ENCODE results near the gene IL18R1.

The IL18R1 gene

GRCh38 chr2:102357937-102358336 is 2.3 kb downstream of the IL18R1 start:
- H3K4me3 ChIP-seq (ENCODE audit: control insufficient read depth, low read depth, low read length), result no peak overlapping the region
- no peak for DNase-seq (ENCODE audit: low read depth)
- no peak for TF ChIP-seq CTCF (IDR thresholded peaks at IDR 0.05; ENCODE audit: control insufficient read depth, insufficient read depth, low read depth, low read length, missing control alignments)

- H3K4me3 ChIP-seq (ENCODE audit: control insufficient read depth, low read depth, low read length), result no peak overlapping the region
- TF ChIP-seq CTCF (IDR thresholded peaks at IDR 0.05; ENCODE audit: control insufficient read depth, insufficient read depth, low read depth, low read length, missing control alignments), result no peak
- no peak for DNase-seq (ENCODE audit: low read depth)
Measured at GRCh38 chr2:102358496-102358895, 2.9 kb downstream of the IL18R1 start.

GRCh38 chr2:102359527-102359926 is 3.9 kb downstream of the IL18R1 start:
- no peak overlapping the region for H3K4me3 ChIP-seq (ENCODE audit: control insufficient read depth, low read depth, low read length)
- DNase-seq (ENCODE audit: low read depth), result no peak
- TF ChIP-seq CTCF (IDR thresholded peaks at IDR 0.05; ENCODE audit: control insufficient read depth, insufficient read depth, low read depth, low read length, missing control alignments), result no peak

GRCh38 chr2:102361632-102362241 is 6.1 kb downstream of the IL18R1 start:
- no peak for TF ChIP-seq CTCF (IDR thresholded peaks at IDR 0.05; ENCODE audit: control insufficient read depth, insufficient read depth, low read depth, low read length, missing control alignments)
- DNase-seq (ENCODE audit: low read depth), result no peak
- H3K4me3 ChIP-seq (ENCODE audit: control insufficient read depth, low read depth, low read length), result no peak overlapping the region

- no peak for DNase-seq (ENCODE audit: low read depth)
- no peak overlapping the region for H3K4me3 ChIP-seq (ENCODE audit: control insufficient read depth, low read depth, low read length)
- no peak for TF ChIP-seq CTCF (IDR thresholded peaks at IDR 0.05; ENCODE audit: control insufficient read depth, insufficient read depth, low read depth, low read length, missing control alignments)
Measured at GRCh38 chr2:102365763-102366162, 10.2 kb downstream of the IL18R1 start.

- no peak overlapping the region for H3K4me3 ChIP-seq (ENCODE audit: control insufficient read depth, low read depth, low read length)
- no peak for DNase-seq (ENCODE audit: low read depth)
- no peak for TF ChIP-seq CTCF (IDR thresholded peaks at IDR 0.05; ENCODE audit: control insufficient read depth, insufficient read depth, low read depth, low read length, missing control alignments)
Measured at GRCh38 chr2:102366406-102367112, 11.0 kb downstream of the IL18R1 start.
